K562 (cell line): ENCODE measurements around the gene POPDC2. TPM values are rescaled to one million over a fixed set of nuclear protein-coding genes. Genes with fewer than 3 reads are reported as not detected.

Experiments used
- ATAC-seq: fragments of 200-7000 bp; cut with Tn5 transposase; 3 replicates; pipeline ENCODE4 v1.9.1; 2020; ENCODE audit warnings: moderate library complexity
- BruUV-seq: library from RNA; stranded (reverse); fragments of 400-500 nt; replicated peaks from 2 replicates; lab custom pipeline; 2021; lab: Mats Ljungman, UMichigan
- CTCF ChIA-PET: fragments of 300-600 bp; formaldehyde crosslinking; extraction: SDS; loops from one replicate; lab custom pipeline; 2021; ENCODE audit warnings: low intra/inter-chr PET ratio; lab: Yijun Ruan, JAX
- POLR2A ChIA-PET: fragments of 300-600, 350-650 bp; sonication (Branson Sonifier 250); formaldehyde crosslinking; extraction: SDS; loops from one replicate; lab custom pipeline; 2021; ENCODE audit warnings: antibody characterized with exemption, inconsistent platforms; lab: Yijun Ruan, JAX
- DNase-seq, 4 experiments: peaks; one replicate each; pipeline versions ENCODE4 v3.0.0 to v3.0.0-alpha.2; 2011 to 2018; ENCODE audit warnings: low spot score in 3 of 4, mixed read lengths in 3 of 4; ENCODE audit errors: extremely low read depth in 1 of 4
- FAIRE-seq: peaks from 2 replicates; lab custom pipeline; 2011; peaks lifted over from hg19 to GRCh38; lab: Jason Lieb, UNC
- H2AFZ ChIP-seq: 2 replicates; pipeline ENCODE4 v1.6.0; 2011; ENCODE audit warnings: low read depth, low read length, control low read depth, inconsistent platforms
- H3K27ac ChIP-seq: fragments of 200-600 bp; 3 replicates; pipeline ENCODE4 v1.8.0; 2011; ENCODE audit warnings: low read depth, mild to moderate bottlenecking, control low read depth, inconsistent platforms, low read length, moderate library complexity, mixed read lengths; ENCODE audit errors: extremely low read depth
- H3K27me3 ChIP-seq, 2 experiments: fragments of 300-600 bp in 1 of 2; 2 replicates in 1 of 2; 3 replicates in 1 of 2; pipeline versions ENCODE4 v1.6.0 to v1.8.0; 2011; ENCODE audit warnings: inconsistent platforms in 2 of 2, low read length in 2 of 2, mild to moderate bottlenecking in 1 of 2, mixed read lengths in 1 of 2, moderate library complexity in 1 of 2; ENCODE audit not compliant: control insufficient read depth in 2 of 2, insufficient read depth in 2 of 2
- H3K36me3 ChIP-seq: fragments of 300-600 bp; 3 replicates; pipeline ENCODE4 v1.8.0; 2011; ENCODE audit warnings: mild to moderate bottlenecking, low read length, inconsistent platforms; ENCODE audit not compliant: control insufficient read depth, insufficient read depth
- H3K4me1 ChIP-seq, 2 experiments: fragments of 200-600 bp in 1 of 2; replicated peaks in 1 of 2; 2 replicates in 1 of 2; 3 replicates in 1 of 2; pipeline versions ENCODE4 v1.5.1 to v1.8.0; 2011; ENCODE audit warnings: inconsistent platforms in 2 of 2, low read length in 2 of 2, mild to moderate bottlenecking in 1 of 2, mixed read lengths in 1 of 2, moderate library complexity in 1 of 2; ENCODE audit not compliant: control insufficient read depth in 2 of 2, insufficient read depth in 2 of 2
- H3K4me2 ChIP-seq: 2 replicates; pipeline ENCODE4 v1.6.1; 2011; ENCODE audit warnings: low read length, control low read depth, inconsistent platforms, mixed read lengths; ENCODE audit not compliant: insufficient read depth
- H3K4me3 ChIP-seq: fragments of 200-600 bp; sonication (generic), shearing (Covaris generic); 2 replicates; pipeline ENCODE4 v1.5.1; 2016; ENCODE audit warnings: control low read depth, inconsistent platforms
- H3K79me2 ChIP-seq: fragments of 200-600 bp; 3 replicates; pipeline ENCODE4 v1.8.0; 2011; ENCODE audit warnings: low read length, inconsistent platforms; ENCODE audit not compliant: control insufficient read depth, insufficient read depth
- H3K9ac ChIP-seq, 2 experiments: 2 replicates each; pipeline versions ENCODE4 v1.6.0 to v1.6.1; 2011; ENCODE audit warnings: low read depth in 2 of 2, low read length in 2 of 2, control low read depth in 1 of 2, inconsistent platforms in 1 of 2, mild to moderate bottlenecking in 1 of 2, mixed read lengths in 1 of 2; ENCODE audit not compliant: insufficient read depth in 1 of 2
- H3K9me1 ChIP-seq: one replicate; pipeline ENCODE4 v1.6.0; 2011; ENCODE audit warnings: inconsistent platforms, mild to moderate bottlenecking, low read length, moderate library complexity; ENCODE audit not compliant: control insufficient read depth, insufficient read depth
- H3K9me3 ChIP-seq: replicated peaks from 2 replicates; pipeline ENCODE4 v1.5.1; 2011; ENCODE audit warnings: low read depth, low read length, inconsistent platforms; ENCODE audit not compliant: control insufficient read depth, insufficient read depth
- H4K20me1 ChIP-seq: replicated peaks from 2 replicates; pipeline ENCODE4 v1.6.1; 2011; ENCODE audit warnings: low read length, inconsistent platforms, mixed read lengths; ENCODE audit not compliant: control insufficient read depth, insufficient read depth
- ASH1L ChIP-seq: fragments of 450-650 bp; IDR thresholded peaks from 2 replicates; pipeline ENCODE4 v1.6.1; 2018; ENCODE audit warnings: borderline replicate concordance, mild to moderate bottlenecking, low read depth; ENCODE audit not compliant: partially characterized antibody
- BACH1 ChIP-seq: fragments of 200-800 bp; sonication (Bioruptor generic); IDR thresholded peaks from 2 replicates; pipeline ENCODE4 v1.6.1; 2016; ENCODE audit warnings: missing genetic modification characterization, missing compliant biosample characterization
- HOXB6 ChIP-seq: fragments of 250-450 bp; sonication (Bioruptor Pico); IDR thresholded peaks from 2 replicates; pipeline ENCODE4 v1.5.1; 2022; ENCODE audit warnings: mild to moderate bottlenecking, borderline replicate concordance
- RBM15 ChIP-seq: fragments of 200-400 bp; formaldehyde crosslinking; IDR thresholded peaks from 2 replicates; pipeline ENCODE4 v1.6.1; 2018; ENCODE audit warnings: mild to moderate bottlenecking, low read length, moderate library complexity; ENCODE audit not compliant: insufficient read depth
- RBM22 ChIP-seq: fragments of 200-400 bp; formaldehyde crosslinking; IDR thresholded peaks from 2 replicates; pipeline ENCODE4 v1.6.1; 2018; ENCODE audit warnings: low read length, low read depth; ENCODE audit not compliant: poor library complexity, severe bottlenecking
- THAP7 ChIP-seq: fragments of 250-450 bp; sonication (Bioruptor Pico); IDR thresholded peaks from 2 replicates; pipeline ENCODE4 v1.5.0; 2021
- ZEB2 ChIP-seq: fragments of 450-650 bp; IDR thresholded peaks from 2 replicates; pipeline ENCODE4 v1.6.1; 2016
- ZKSCAN8 ChIP-seq: fragments of 200-800 bp; sonication (Bioruptor generic); IDR thresholded peaks from 2 replicates; pipeline ENCODE4 v1.6.1; 2016; ENCODE audit warnings: missing genetic modification characterization, missing compliant biosample characterization
- ZNF395 ChIP-seq: fragments of 200-800 bp; sonication (Bioruptor generic); IDR thresholded peaks from 2 replicates; pipeline ENCODE4 v1.6.1; 2017; ENCODE audit warnings: missing genetic modification characterization, missing compliant biosample characterization
- WGBS: fragments of 100-300 bp; shearing (Covaris generic); methylation state at CpG from one replicate; pipeline ENCODE4 v1.1.6; 2016; ENCODE audit warnings: low coverage, mixed read lengths; ENCODE audit not compliant: insufficient coverage; ENCODE audit errors: missing lambda C conversion rate; 5-methylcytosine and 5-hydroxymethylcytosine counted together
- in situ Hi-C: fragments of 300-500 bp; cut with MboI; formaldehyde crosslinking; loops from 4 replicates; pipeline ENCODE4 v1.15.0; 2018; ENCODE audit warnings: inconsistent platforms, mixed read lengths
- intact Hi-C: fragments of 100-400 bp; cut with micrococcal nuclease; formaldehyde crosslinking; loops from 2 replicates; pipeline ENCODE4 v1.14.2; 2022
- polyA plus RNA-seq, 8 experiments: library from polyadenylated mRNA; depleted of rRNA in 4 of 8; stranded (reverse) in 5 of 8; unstranded in 3 of 8; fragments of >200 nt; fragmentation: Nextera tagmentation in 2 of 8; fragmentation: Illumina TruSeq in 1 of 8; extraction: Ambion mirVana in 2 of 8; extraction: Trizol in 1 of 8; gene quantifications; 2 replicates each; pipeline versions ENCODE4 v1.2.1 to v1.2.3, GENCODE V29; 2011 to 2014; ENCODE audit warnings: inconsistent platforms in 1 of 8, missing spikeins in 1 of 8
- total RNA-seq, 7 experiments: library from RNA; depleted of rRNA in 6 of 7; stranded (reverse); fragments of >200 nt in 6 of 7; fragmentation: Illumina TruSeq in 2 of 7; extraction: Trizol in 2 of 7; gene quantifications; 2 replicates each; pipeline versions ENCODE4 v1.2.1 to v1.2.3, GENCODE V29; 2011 to 2021; ENCODE audit warnings: low replicate concordance in 1 of 7
- TF ChIP-seq, protein P1 (sequence below), 2 experiments: fragments of 450-650 bp; IDR thresholded peaks; 2 replicates each; pipeline ENCODE4 v1.6.1; 2016

The POPDC2 gene
- total and polyA plus RNA-seq, 9 of the 15 experiments (the other 6 are each of a cell fraction or from before 2014, with no cell fraction given): 0.08 to 0.32 (median 0.13) TPM; not detected in 4

GRCh38 chr3:119677641-119677934 is 17.2 kb upstream of the POPDC2 start:
- peaks cover 19% of the 10 kb centered on the region; the same call in 2 of the 3 replicates for H3K36me3 ChIP-seq
- H3K9ac ChIP-seq: peak overlapping the region in 1 of 2 experiments; percentile 82; a peak in 2 of 4 replicates
- 40% methylated on average over 6 of the region's 6 CpGs for WGBS
- FAIRE-seq (no peak), ATAC-seq (no peak), DNase-seq (no peak)
- H3K27me3 ChIP-seq: no peaks in the 10 kb centered on the region
- no peaks in the 10 kb centered on the region for H3K9me1 ChIP-seq
- H4K20me1 ChIP-seq: no peaks in the 10 kb centered on the region
- in situ Hi-C loops (loop anchor here (25.0 kb wide), 2 partner anchors 540 to 790 kb away; partner anchors contain the start of gene TEX55), intact Hi-C loops (loop anchor here (1.0 to 5.0 kb wide), 4 partner anchors 40 to 175 kb away; partner anchors contain the start of gene CD80)
- H3K4me3 ChIP-seq: peak overlapping the region; percentile 58
- BruUV-seq: TSS peak; percentile 83
- no peaks in the 10 kb centered on the region for H3K9me3 ChIP-seq
- ChIA-PET POLR2A (interaction anchor here (0.6 to 1.6 kb wide), 3 partner anchors 16 to 31 kb away, joined by 3 read pairs; no protein-coding TSS in a partner anchor), CTCF (no interaction called here)
- H3K27ac ChIP-seq: peak overlapping the region; percentile 94
- peak overlapping the region; percentile 76 for H3K4me2 ChIP-seq
- H2AFZ ChIP-seq: peak overlapping the region; percentile 89
- TF ChIP-seq ASH1L (no peak), THAP7 (no peak), ZKSCAN8 (no peak), BACH1 (tag) (0 out of 2 replicates have a peak, but pooled peaks have one; percentile 50), RBM15 (no peak), RBM22 (no peak), ZNF395 (peak; percentile 31; the same call in 1 of the 2 replicates), ZEB2 (0 out of 2 replicates have a peak, but pooled peaks have one; percentile 16), HOXB6 (CRISPR knock-in tag) (no peak)
- TF ChIP-seq, protein P1, sequence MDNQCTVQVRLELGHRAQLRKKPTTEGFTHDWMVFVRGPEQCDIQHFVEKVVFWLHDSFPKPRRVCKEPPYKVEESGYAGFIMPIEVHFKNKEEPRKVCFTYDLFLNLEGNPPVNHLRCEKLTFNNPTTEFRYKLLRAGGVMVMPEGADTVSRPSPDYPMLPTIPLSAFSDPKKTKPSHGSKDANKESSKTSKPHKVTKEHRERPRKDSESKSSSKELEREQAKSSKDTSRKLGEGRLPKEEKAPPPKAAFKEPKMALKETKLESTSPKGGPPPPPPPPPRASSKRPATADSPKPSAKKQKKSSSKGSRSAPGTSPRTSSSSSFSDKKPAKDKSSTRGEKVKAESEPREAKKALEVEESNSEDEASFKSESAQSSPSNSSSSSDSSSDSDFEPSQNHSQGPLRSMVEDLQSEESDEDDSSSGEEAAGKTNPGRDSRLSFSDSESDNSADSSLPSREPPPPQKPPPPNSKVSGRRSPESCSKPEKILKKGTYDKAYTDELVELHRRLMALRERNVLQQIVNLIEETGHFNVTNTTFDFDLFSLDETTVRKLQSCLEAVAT (IDR thresholded peaks at IDR 0.05): peak in 1 of 2 experiments; percentile 19; a peak in 1 of 4 replicates
- H3K4me1 ChIP-seq: peaks cover 0 to 11% of the 10 kb centered on the region in 2 experiments; a peak in 3 of 5 replicates
- H3K79me2 ChIP-seq: peaks cover 17% of the 10 kb centered on the region
